Measurements from ENCODE around the gene CENPA.
"Not testable (repeated sequence)": the region's sequence is repeated elsewhere in the genome, so short reads cannot be mapped to it uniquely, and the experiment has no call there.

The CENPA gene

DNA sequence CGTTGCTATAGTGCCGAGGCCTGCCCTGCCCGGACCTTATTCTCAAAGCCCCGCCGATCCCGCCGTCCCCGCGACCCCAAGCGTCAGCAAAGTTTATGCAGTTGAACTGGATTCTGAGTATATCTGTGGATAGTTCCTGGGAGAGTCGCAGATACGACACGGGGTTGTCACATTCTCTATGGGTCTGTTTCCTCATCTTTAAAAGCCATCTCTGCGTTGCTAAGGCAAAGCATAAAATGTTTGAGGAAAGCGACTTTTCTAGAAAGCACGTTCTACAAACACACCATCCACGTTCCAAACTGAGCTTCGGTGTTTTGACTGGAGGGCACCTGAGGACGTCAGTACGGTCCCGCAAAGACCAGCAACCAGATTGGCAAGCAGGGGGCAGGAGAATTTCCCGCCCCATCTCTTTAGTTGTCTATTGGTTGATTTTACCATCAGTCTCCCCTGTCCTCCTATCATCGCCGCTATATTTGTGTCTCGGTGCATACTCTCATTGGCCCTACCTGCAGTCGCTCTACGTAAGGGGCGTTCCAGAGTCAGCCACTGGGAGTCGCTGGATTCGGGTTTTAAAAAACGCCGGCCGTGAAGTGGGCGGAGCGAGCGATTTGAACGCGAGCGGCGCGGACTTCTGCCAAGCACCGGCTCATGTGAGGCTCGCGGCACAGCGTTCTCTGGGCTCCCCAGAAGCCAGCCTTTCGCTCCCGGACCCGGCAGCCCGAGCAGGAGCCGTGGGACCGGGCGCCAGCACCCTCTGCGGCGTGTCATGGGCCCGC lies at the start of gene CENPA:
Gene CENPA, plus strand, starts transcription at position 626 of the 776 bp plus-strand sequence. Its CDS starts 141 bp downstream, at position 767.
- DNase-seq, result peak; percentile 95

DNA sequence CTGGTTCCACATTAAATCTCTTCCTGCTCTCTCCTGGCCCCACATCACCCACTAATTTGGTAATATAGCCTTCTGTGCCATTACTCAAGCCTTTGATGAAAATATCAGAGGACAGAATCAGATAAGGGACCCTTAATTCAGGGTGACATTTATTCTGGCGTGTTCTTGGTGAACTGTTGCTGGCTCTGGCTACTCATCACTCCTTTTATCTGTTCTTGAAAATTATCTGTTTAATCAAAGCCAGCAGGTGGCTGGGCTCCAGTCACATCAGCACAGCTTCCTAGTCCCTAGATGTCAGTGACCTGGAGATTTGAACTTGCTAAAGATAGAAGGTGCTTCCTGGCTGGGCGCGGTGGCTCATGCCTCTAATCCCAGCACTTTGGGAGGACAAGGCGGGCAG lies 48.6 kb upstream of the CENPA start:
- DNase-seq, result no peak

DNA sequence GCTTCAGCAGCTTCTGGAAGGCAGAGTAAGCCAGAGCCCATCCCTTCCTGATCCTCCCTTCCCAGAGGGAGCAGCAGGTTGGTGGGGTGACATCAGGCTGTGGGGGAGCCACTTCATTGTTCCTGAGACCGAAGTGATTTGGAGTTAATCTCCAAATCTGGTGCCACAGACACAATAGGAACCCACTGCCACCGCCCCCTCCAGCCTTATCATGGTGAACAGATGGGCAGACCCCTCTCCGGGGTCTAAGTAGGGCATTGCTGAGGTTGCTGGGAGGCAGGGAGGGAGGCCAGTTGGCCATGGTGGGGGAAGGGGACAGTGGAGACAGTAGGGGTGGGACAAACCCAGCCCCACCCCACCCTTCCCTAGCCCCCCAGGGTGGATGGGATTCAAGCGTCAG lies 47.4 kb upstream of the CENPA start:
- no peak for DNase-seq

DNA sequence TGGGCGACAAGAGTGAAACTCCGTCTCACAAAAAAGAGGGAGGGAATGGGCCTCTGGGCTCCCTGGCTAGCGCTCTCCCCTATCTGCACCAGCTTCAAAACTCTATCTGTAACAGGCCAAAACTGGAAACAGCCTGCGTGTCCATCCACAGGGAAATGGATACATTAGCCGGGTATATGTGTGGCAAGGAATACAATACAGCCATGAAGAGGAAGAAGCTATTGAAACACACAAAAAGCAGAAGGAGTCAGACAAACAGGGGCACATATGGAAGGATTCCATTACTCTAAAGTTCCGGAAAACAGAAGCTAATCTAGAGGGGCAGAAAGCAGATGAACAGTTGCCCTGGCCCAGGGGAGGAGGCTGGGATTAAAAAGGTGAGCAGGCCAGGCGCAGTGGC lies 46.3 kb upstream of the CENPA start:
- DNase-seq, result no peak

GRCh38 chr2:26740346-26740745 lies 45.5 kb upstream of the CENPA start:
- DNase-seq, result no peak

DNA sequence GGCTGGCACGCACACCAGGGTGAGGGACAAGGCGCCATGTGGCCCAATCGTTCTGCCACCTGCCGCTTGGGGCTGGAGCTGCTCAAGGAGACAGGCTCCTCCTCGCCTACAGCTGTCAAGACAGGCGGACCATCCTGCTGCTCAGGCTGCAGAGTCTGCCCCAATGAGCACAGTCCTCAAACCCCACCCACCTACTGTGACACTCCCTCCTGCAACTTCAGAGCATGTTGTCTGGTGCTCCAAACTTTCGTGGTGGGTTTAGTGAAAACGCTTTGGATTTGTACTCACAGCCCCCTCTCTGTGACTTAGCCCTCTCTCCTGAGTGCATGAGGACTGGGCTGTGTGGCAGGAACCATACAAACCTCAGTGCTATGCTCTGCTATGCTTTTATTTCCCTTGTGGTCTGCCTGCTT lies 45.0 kb upstream of the CENPA start:
- no peak for DNase-seq

DNA sequence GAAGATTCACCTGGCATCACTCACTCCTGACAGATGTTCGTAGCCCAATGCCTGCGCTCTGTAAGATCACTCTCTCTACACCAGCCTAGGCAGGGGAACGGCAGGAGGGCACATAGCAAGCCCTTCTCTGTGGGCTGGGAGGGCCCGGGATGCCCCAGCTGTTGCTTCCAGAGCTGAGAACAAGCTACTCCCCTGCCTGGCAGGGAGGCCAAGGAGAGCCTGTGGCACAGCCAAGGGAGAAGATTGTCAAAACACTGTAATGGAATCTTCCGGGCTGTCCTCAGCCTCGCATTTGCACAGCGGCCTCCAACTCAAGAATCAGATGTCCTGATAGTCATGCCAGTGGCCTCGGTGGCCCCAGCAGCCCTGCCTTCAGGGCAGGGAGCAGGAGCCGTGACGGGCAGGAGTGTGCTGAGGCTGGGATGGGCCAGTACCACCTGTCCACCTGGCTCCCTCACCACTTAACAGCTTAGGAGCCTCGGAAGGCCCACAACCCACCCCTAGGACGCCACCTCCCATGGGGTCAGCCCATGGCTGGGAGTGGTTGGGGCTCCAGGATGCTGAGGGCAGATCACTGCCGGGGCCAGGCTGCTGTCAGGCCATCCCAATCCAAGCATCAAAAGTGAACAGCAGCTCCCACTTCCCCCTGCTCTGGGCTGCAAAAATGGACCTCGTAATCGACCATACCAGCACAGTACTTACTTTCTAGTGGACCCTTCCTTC lies 43.6 kb upstream of the CENPA start:
- DNase-seq, result no peak

- no peak for DNase-seq
These were observed 42.0 kb upstream of the CENPA start for GRCh38 chr2:26743852-26744251.

GRCh38 chr2:26744953-26745352 lies 40.9 kb upstream of the CENPA start:
- DNase-seq, result no peak

GRCh38 chr2:26745609-26746327 lies 40.1 kb upstream of the CENPA start:
- peak; percentile 54 for DNase-seq

DNA sequence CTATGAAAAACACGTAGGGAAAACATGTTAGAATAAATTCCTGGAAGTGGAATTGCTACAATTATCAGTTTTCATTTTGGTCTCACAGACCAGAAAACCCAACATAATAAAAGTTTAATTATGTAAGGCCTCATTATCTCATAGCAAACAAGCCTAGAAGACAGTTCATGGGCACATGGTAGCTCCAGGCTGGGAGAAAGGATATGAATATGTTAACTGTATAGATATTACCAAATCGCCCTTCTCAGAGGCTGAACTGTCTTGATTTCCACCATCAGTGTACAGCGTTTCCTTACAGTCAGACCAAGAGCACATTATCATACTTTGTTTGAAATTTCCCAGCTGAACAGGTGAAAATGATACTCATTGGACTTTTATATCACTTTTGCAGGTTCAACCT lies 38.9 kb upstream of the CENPA start:
- DNase-seq, result no peak

DNA sequence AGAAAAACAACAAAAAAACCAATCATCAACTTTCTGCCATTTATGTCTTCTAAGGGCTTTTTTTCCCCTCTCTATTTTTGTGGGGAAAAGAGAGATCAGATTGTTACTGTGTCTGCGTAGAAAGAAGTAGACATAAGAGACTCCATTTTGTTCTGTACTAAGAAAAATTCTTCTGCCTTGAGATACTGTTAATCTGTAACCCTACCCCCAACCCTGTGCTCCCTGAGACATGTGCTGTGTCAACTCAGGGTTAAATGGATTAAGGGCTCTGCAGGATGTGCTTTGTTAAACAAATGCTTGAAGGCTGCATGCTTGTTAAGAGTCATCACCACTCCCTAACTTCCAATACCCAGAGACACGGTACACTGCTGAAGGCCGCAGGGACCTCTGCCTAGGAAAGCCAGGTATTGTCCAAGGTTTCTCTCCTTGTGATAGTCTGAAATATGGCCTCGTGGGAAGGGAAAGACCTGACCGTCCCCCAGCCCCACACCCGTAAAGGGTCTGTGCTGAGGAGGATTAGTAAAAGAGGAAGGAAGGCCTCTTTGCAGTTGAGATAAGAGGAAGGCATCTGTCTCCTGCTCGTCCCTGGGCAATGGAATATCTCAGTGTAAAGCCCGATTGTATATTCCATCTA lies 36.0 kb upstream of the CENPA start:
- not testable (repeated sequence) for DNase-seq

- not testable (repeated sequence) for DNase-seq
These were observed 35.4 kb upstream of the CENPA start for GRCh38 chr2:26750467-26750866.

- no peak for DNase-seq
These were observed 33.2 kb upstream of the CENPA start for GRCh38 chr2:26752656-26753055.

DNA sequence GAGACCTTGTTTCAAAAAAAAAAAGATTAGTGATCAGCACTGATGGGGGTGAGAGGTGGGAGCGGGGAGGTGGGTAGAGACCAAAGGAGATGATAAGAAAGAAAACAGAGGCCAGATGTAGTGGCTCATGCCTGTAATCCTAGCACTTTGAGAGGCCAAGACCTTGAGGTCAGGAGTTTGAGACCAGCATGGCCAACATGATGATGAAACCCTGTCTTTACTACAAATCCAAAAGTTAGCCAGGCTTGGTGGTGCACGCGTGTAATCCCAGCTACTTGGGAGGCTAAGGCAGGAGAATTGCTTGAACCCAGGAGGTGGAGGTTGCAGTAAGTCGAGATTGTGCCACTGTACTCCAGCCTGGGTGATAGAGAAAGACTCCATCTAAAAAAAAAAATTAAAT lies 31.3 kb upstream of the CENPA start:
- DNase-seq, result no peak

GRCh38 chr2:26754972-26755670 lies 30.7 kb upstream of the CENPA start:
- no peak for DNase-seq

DNA sequence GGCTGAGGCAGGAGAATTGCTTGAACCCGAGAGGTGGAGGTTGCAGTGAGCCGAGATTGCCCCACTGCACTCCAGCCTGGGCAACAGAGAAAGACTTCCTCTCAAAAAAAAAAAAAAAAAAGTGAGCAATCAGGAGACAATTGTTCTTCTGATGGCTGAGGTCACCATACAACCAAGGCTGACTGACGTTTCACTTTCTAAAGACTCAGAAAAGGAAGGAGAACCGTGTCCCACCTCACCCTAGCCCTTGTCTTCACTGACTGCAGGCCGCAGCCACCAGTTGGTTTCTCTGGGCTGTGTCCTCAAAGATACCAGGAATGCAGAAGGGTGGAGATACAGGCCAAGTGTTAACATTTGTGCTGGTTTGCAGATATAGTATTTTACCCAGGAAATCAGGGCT lies 29.5 kb upstream of the CENPA start:
- DNase-seq, result no peak

GRCh38 chr2:26757873-26758789 lies 27.7 kb upstream of the CENPA start:
- DNase-seq, result no peak

GRCh38 chr2:26758790-26759321 lies 27.0 kb upstream of the CENPA start:
- no peak for DNase-seq

- DNase-seq, result no peak
These were observed 26.0 kb upstream of the CENPA start for GRCh38 chr2:26759845-26760244.

DNA sequence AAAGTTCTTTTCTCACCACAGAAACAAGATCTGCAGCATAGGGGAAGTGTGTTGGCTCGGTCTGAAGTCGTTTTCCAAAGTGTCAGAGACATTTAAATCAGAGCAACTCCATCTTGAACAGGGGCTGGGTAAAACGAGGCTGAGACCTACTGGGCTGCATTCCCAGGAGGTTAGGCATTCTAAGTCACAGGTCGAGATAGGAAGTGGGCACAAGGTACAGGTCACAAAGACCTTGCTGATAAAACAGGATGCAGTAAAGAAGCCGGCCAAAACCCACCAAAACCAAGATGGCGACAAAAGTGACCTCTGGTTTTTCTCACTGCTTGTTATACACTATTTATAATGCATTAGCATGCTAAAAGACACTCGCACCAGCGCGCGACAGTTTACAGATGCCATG lies 24.9 kb upstream of the CENPA start:
- not testable (repeated sequence) for DNase-seq

Data from NCI-H1092 (cell line).